H1 (cell line): ENCODE data around the gene GRK5. TPM values are rescaled to one million over a fixed set of nuclear protein-coding genes. Genes with fewer than 3 reads are reported as not detected.

Experiments used
- CTCF ChIA-PET: fragments of 300-600 bp; sonication (Branson Sonifier 250); formaldehyde crosslinking; loops from one replicate; lab custom pipeline; 2021; ENCODE audit not compliant: partially characterized antibody; lab: Charles Lee
- POLR2A ChIA-PET: fragments of 300-600 bp; sonication (Branson Sonifier 250); formaldehyde crosslinking; loops from one replicate; lab custom pipeline; 2021; ENCODE audit warnings: inconsistent platforms; ENCODE audit not compliant: partially characterized antibody; lab: Charles Lee
- DNase-seq, 2 experiments: peaks; one replicate each; pipeline versions ENCODE4 v3.0.0 to v3.0.0-alpha.2; 2010 to 2022; ENCODE audit warnings: low spot score in 2 of 2, low read depth in 1 of 2, mixed read lengths in 1 of 2
- FAIRE-seq: peaks from 2 replicates; lab custom pipeline; 2011; peaks lifted over from hg19 to GRCh38; lab: Jason Lieb, UNC
- H2AFZ ChIP-seq: 2 replicates; pipeline ENCODE4 v1.8.1; 2012; ENCODE audit warnings: low read length, inconsistent platforms
- H2AK5ac ChIP-seq: 2 replicates; pipeline ENCODE4 v1.6.1; 2013; ENCODE audit warnings: low read depth, low read length
- H2BK120ac ChIP-seq: replicated peaks from 2 replicates; pipeline ENCODE3; 2013; ENCODE audit warnings: low read depth, low read length, inconsistent platforms
- H2BK12ac ChIP-seq: 2 replicates; pipeline ENCODE4 v1.6.1; 2013; ENCODE audit warnings: low read depth, low read length
- H2BK15ac ChIP-seq: 2 replicates; pipeline ENCODE4 v1.6.1; 2013; ENCODE audit warnings: low read length
- H2BK20ac ChIP-seq: 2 replicates; pipeline ENCODE4 v1.6.1; 2013; ENCODE audit warnings: low read length
- H2BK5ac ChIP-seq: 2 replicates; pipeline ENCODE4 v1.6.1; 2013; ENCODE audit warnings: low read depth, low read length
- H3K14ac ChIP-seq: 2 replicates; pipeline ENCODE4 v1.6.1; 2013; ENCODE audit warnings: inconsistent platforms; ENCODE audit not compliant: insufficient read length
- H3K18ac ChIP-seq: 2 replicates; pipeline ENCODE4 v1.6.1; 2013; ENCODE audit warnings: low read length; ENCODE audit errors: extremely low read depth
- H3K23ac ChIP-seq: 2 replicates; pipeline ENCODE4 v1.6.1; 2013; ENCODE audit warnings: inconsistent platforms; ENCODE audit not compliant: insufficient read length
- H3K23me2 ChIP-seq: 2 replicates; pipeline ENCODE4 v1.6.1; 2013; ENCODE audit warnings: low read depth, low read length
- H3K27ac ChIP-seq: 2 replicates; pipeline ENCODE4 v1.6.1; 2011; ENCODE audit warnings: low read depth, low read length, inconsistent platforms
- H3K27me3 ChIP-seq, 4 experiments: replicated peaks in 1 of 4; 1 replicate in 1 of 4; 2 replicates in 3 of 4; pipeline versions ENCODE4 v1.6.1 to v1.8.1; 2011 to 2013; ENCODE audit warnings: low read length in 3 of 4, mild to moderate bottlenecking in 3 of 4, inconsistent platforms in 2 of 4, mixed read lengths in 2 of 4, moderate library complexity in 1 of 4; ENCODE audit not compliant: control insufficient read depth in 3 of 4, insufficient read depth in 3 of 4; ENCODE audit errors: extremely low read depth in 1 of 4
- H3K36me3 ChIP-seq, 4 experiments: 2 replicates each; pipeline versions ENCODE4 v1.6.1 to v1.8.1; 2011 to 2013; ENCODE audit warnings: mild to moderate bottlenecking in 4 of 4, low read length in 3 of 4, moderate library complexity in 2 of 4, control low read depth in 1 of 4, inconsistent platforms in 1 of 4; ENCODE audit not compliant: insufficient read depth in 4 of 4, control insufficient read depth in 2 of 4
- H3K4ac ChIP-seq: replicated peaks from 2 replicates; pipeline ENCODE3; 2013; ENCODE audit warnings: low read length, low read depth, mixed read lengths, inconsistent platforms; ENCODE audit not compliant: insufficient read length
- H3K4me1 ChIP-seq, 4 experiments: replicated peaks in 1 of 4; 1 replicate in 1 of 4; 2 replicates in 3 of 4; pipeline versions ENCODE4 v1.6.1 to v1.8.1; 2011 to 2013; ENCODE audit warnings: low read length in 3 of 4, inconsistent platforms in 2 of 4, mixed read lengths in 1 of 4; ENCODE audit not compliant: insufficient read depth in 4 of 4, control insufficient read depth in 3 of 4
- H3K4me2 ChIP-seq, 2 experiments: 2 replicates each; pipeline versions ENCODE4 v1.6.1 to v1.8.1; 2011 to 2013; ENCODE audit warnings: low read depth in 2 of 2, low read length in 2 of 2, control low read depth in 1 of 2, inconsistent platforms in 1 of 2, mild to moderate bottlenecking in 1 of 2; ENCODE audit not compliant: insufficient read depth in 1 of 2
- H3K4me3 ChIP-seq, 4 experiments: fragments of 200-600, 300-600 bp in 1 of 4; sonication (generic), shearing (Covaris generic), sonication (Bioruptor Twin) in 1 of 4; 2 replicates each; pipeline versions ENCODE4 v1.5.1 to v1.8.1; 2011 to 2016; ENCODE audit warnings: low read length in 4 of 4, low read depth in 3 of 4, control low read depth in 2 of 4, inconsistent platforms in 2 of 4, mild to moderate bottlenecking in 2 of 4, mixed read lengths in 1 of 4, moderate library complexity in 1 of 4; ENCODE audit not compliant: insufficient read depth in 2 of 4; ENCODE audit errors: extremely low read depth in 1 of 4
- H3K56ac ChIP-seq: replicated peaks from 2 replicates; pipeline ENCODE3; 2013; ENCODE audit warnings: low read depth, mild to moderate bottlenecking, mixed read lengths, low read length, inconsistent platforms; ENCODE audit not compliant: insufficient read length
- H3K79me1 ChIP-seq: 2 replicates; pipeline ENCODE4 v1.6.1; 2013; ENCODE audit warnings: low read depth, low read length, control low read depth
- H3K79me2 ChIP-seq, 2 experiments: 2 replicates each; pipeline versions ENCODE4 v1.6.1 to v1.8.1; 2012 to 2013; ENCODE audit warnings: low read length in 2 of 2, mild to moderate bottlenecking in 2 of 2, inconsistent platforms in 1 of 2; ENCODE audit not compliant: insufficient read depth in 2 of 2, control insufficient read depth in 1 of 2
- H3K9ac ChIP-seq, 4 experiments: replicated peaks in 1 of 4; 1 replicate in 1 of 4; 2 replicates in 3 of 4; pipeline versions ENCODE4 v1.6.1 to v1.8.1; 2011 to 2013; ENCODE audit warnings: low read depth in 3 of 4, low read length in 3 of 4, control low read depth in 2 of 4, mild to moderate bottlenecking in 2 of 4, moderate library complexity in 2 of 4, inconsistent platforms in 1 of 4; ENCODE audit errors: extremely low read depth in 1 of 4
- H3K9me3 ChIP-seq, 2 experiments: 2 replicates each; pipeline versions ENCODE4 v1.6.1 to v1.8.1; 2012 to 2013; ENCODE audit warnings: mild to moderate bottlenecking in 2 of 2, moderate library complexity in 2 of 2, control low read depth in 1 of 2, inconsistent platforms in 1 of 2, low read depth in 1 of 2, low read length in 1 of 2, mixed read lengths in 1 of 2; ENCODE audit not compliant: insufficient read depth in 2 of 2
- H4K20me1 ChIP-seq, 2 experiments: replicated peaks in 1 of 2; 2 replicates each; pipeline versions ENCODE3 to v1.8.1; 2011 to 2013; ENCODE audit warnings: inconsistent platforms in 2 of 2, low read length in 2 of 2, mild to moderate bottlenecking in 1 of 2; ENCODE audit not compliant: insufficient read depth in 2 of 2, control insufficient read depth in 1 of 2
- H4K5ac ChIP-seq: 2 replicates; pipeline ENCODE4 v1.6.1; 2013; ENCODE audit warnings: low read length, low read depth, mixed read lengths, inconsistent platforms; ENCODE audit not compliant: insufficient read length
- H4K8ac ChIP-seq: 2 replicates; pipeline ENCODE4 v1.8.0; 2013; ENCODE audit warnings: mild to moderate bottlenecking, moderate library complexity, low read length, inconsistent platforms; ENCODE audit not compliant: insufficient read depth; ENCODE audit errors: extremely low read depth
- H4K91ac ChIP-seq: replicated peaks from 2 replicates; pipeline ENCODE3; 2013; ENCODE audit warnings: low read length, mixed read lengths, inconsistent platforms; ENCODE audit not compliant: insufficient read length
- CTCF ChIP-seq, 3 experiments: IDR thresholded peaks; 1 replicate in 2 of 3; 2 replicates in 1 of 3; pipeline versions ENCODE4 v1.5.1 to v1.6.1; 2011; ENCODE audit warnings: low read length in 3 of 3, mild to moderate bottlenecking in 3 of 3, inconsistent platforms in 2 of 3, low read depth in 1 of 3, moderate library complexity in 1 of 3; ENCODE audit not compliant: insufficient read depth in 1 of 3; ENCODE audit errors: control extremely low read depth in 1 of 3
- HDAC2 ChIP-seq, 2 experiments: fragments of 300-600 bp in 1 of 2; sonication (generic) in 1 of 2; IDR thresholded peaks; 2 replicates each; pipeline ENCODE4 v1.6.1; 2011 to 2012; ENCODE audit warnings: low read depth in 2 of 2, low read length in 2 of 2, mild to moderate bottlenecking in 2 of 2, moderate library complexity in 2 of 2, borderline replicate concordance in 1 of 2, inconsistent platforms in 1 of 2
- NRF1 ChIP-seq: IDR thresholded peaks from 2 replicates; pipeline ENCODE4 v1.6.1; 2011; ENCODE audit warnings: mild to moderate bottlenecking, low read depth, low read length, improper control_type of control experiment
- POU5F1 ChIP-seq: IDR thresholded peaks from 2 replicates; pipeline ENCODE4 v1.6.1; 2011; ENCODE audit warnings: low read depth, mild to moderate bottlenecking, low read length, moderate library complexity
- ZNF274 ChIP-seq: IDR thresholded peaks from 2 replicates; pipeline ENCODE4 v1.7.0; 2012; ENCODE audit warnings: low read length, borderline replicate concordance; ENCODE audit errors: extremely low read depth
- WGBS, 2 experiments: shearing (Covaris generic) in 1 of 2; methylation state at CpG; one replicate each; pipeline versions ENCODE4 v1.1.6 to v1.1.7; 2013 to 2015; ENCODE audit warnings: low lambda C conversion rate in 2 of 2, mixed read lengths in 2 of 2, inconsistent platforms in 1 of 2, low coverage in 1 of 2, missing lambda C conversion rate in 1 of 2; ENCODE audit not compliant: insufficient replicate concordance in 2 of 2, insufficient coverage in 1 of 2, insufficient read length in 1 of 2; ENCODE audit errors: extremely low coverage in 1 of 2, missing lambda C conversion rate in 1 of 2; 5-methylcytosine and 5-hydroxymethylcytosine counted together
- polyA plus RNA-seq, 7 experiments: library from polyadenylated mRNA; depleted of rRNA in 3 of 7; stranded (reverse) in 5 of 7; unstranded in 2 of 7; fragments of >200 nt in 5 of 7; fragments of 200-250 nt in 2 of 7; gene quantifications; 1 replicate in 5 of 7; 2 replicates in 1 of 7; 4 replicates in 1 of 7; pipeline versions ENCODE4 v1.2.1 to v1.2.3, GENCODE V29; 2011 to 2013; ENCODE audit warnings: missing spikeins in 2 of 7, mixed read lengths in 2 of 7
- total RNA-seq: library from RNA; stranded (reverse); fragmentation: NEBNext Ultra II Directional; extraction: Animal tissue kit (Norgen Biotek cat#: 25700); gene quantifications from 2 replicates; pipeline ENCODE4 v1.2.1, GENCODE V29; 2021

GRK5 gene
- total and polyA plus RNA-seq, 2 of the 8 experiments (the other 6 are each of a cell fraction or from before 2014, with no cell fraction given): 0.54 to 2.5 TPM

GRCh38 chr10:119447421-119447820 lies 240.1 kb downstream of the GRK5 start:
- Histone ChIP-seq H2BK5ac (no peak overlapping the region), H3K36me3 (no peaks in the 10 kb centered on the region), H2BK20ac (no peak overlapping the region), H4K20me1 (no peaks in the 10 kb centered on the region), H3K27me3 (no peaks in the 10 kb centered on the region), H3K27ac (no peak overlapping the region), H3K79me2 (no peaks in the 10 kb centered on the region), H2BK12ac (no peak overlapping the region), H3K4me3 (no peak overlapping the region), H2AFZ (no peak overlapping the region), H3K79me1 (no peaks in the 10 kb centered on the region), H2BK120ac (no peak overlapping the region), H3K9me3 (no peaks in the 10 kb centered on the region), H3K23me2 (no peaks in the 10 kb centered on the region), H3K23ac (no peak overlapping the region), H3K18ac (no peak overlapping the region), H4K91ac (no peak overlapping the region), H2AK5ac (no peak overlapping the region), H3K14ac (no peak overlapping the region), H3K4me1 (peaks cover 0 to 6% (median 0%) of the 10 kb centered on the region in 4 experiments; a peak in 3 of 7 replicates), H4K8ac (no peak overlapping the region), H2BK15ac (no peak overlapping the region), H3K4ac (no peak overlapping the region), H3K9ac (no peak overlapping the region), H3K4me2 (no peak overlapping the region), H3K56ac (no peak overlapping the region), H4K5ac (no peak overlapping the region)
- TF ChIP-seq POU5F1: no peak
- TF ChIP-seq NRF1: no peak
- TF ChIP-seq HDAC2 (IDR thresholded peaks at IDR 0.05; ENCODE audit: borderline replicate concordance in 1 of 2, low read depth in 2 of 2, low read length in 2 of 2): no peak
- no peak for TF ChIP-seq CTCF (IDR thresholded peaks at IDR 0.05; ENCODE audit: control extremely low read depth in 1 of 3, insufficient read depth in 1 of 3, low read depth in 1 of 3, low read length in 3 of 3)
- no peak for TF ChIP-seq ZNF274
- CTCF ChIA-PET: interaction anchor here (0.8 to 2.0 kb wide), 6 partner anchors 15 to 248 kb away, joined by 3 to 7 read pairs (median 3); no protein-coding TSS in a partner anchor
- FAIRE-seq: no peak
- 84% methylated on average over 7 of the region's 7 CpGs; no CpG with 5 or more reads in 1 of the 2 experiments for WGBS, 2 experiments
- POLR2A ChIA-PET: no interaction called here
- no peak for DNase-seq
